H1 (cell line): Measurements from ENCODE around the gene SNX25. TPM values are rescaled to one million over a fixed set of nuclear protein-coding genes. Genes with fewer than 3 reads are reported as not detected.

Experiments used
- CHD7 ChIP-seq: fragments of 300-600 bp; sonication (generic); IDR thresholded peaks from 2 replicates; pipeline ENCODE4 v1.7.1; 2012; ENCODE audit warnings: low read length, moderate library complexity, mild to moderate bottlenecking, inconsistent platforms; ENCODE audit not compliant: insufficient replicate concordance
- polyA plus RNA-seq, 7 experiments: library from polyadenylated mRNA; depleted of rRNA in 3 of 7; stranded (reverse) in 5 of 7; unstranded in 2 of 7; fragments of >200 nt in 5 of 7; fragments of 200-250 nt in 2 of 7; gene quantifications; 1 replicate in 5 of 7; 2 replicates in 1 of 7; 4 replicates in 1 of 7; pipeline versions ENCODE4 v1.2.1 to v1.2.3, GENCODE V29; 2011 to 2013; ENCODE audit warnings: missing spikeins in 2 of 7, mixed read lengths in 2 of 7
- total RNA-seq: library from RNA; stranded (reverse); fragmentation: NEBNext Ultra II Directional; extraction: Animal tissue kit (Norgen Biotek cat#: 25700); gene quantifications from 2 replicates; pipeline ENCODE4 v1.2.1, GENCODE V29; 2021

SNX25 gene
- total and polyA plus RNA-seq, 2 of the 8 experiments (the other 6 are each of a cell fraction or from before 2014, with no cell fraction given): 5.4 to 19.9 TPM

GRCh38 chr4:185392156-185392555 lies 182.8 kb downstream of the SNX25 start (continued):
- no peak for TF ChIP-seq CHD7
